Measurements from ENCODE around the gene DLG2. TPM values are rescaled to one million over a fixed set of nuclear protein-coding genes. Genes with fewer than 3 reads are reported as not detected.

DLG2 gene
- total RNA-seq, 1 donor from 2014 or later, result 14.4 TPM

DNA sequence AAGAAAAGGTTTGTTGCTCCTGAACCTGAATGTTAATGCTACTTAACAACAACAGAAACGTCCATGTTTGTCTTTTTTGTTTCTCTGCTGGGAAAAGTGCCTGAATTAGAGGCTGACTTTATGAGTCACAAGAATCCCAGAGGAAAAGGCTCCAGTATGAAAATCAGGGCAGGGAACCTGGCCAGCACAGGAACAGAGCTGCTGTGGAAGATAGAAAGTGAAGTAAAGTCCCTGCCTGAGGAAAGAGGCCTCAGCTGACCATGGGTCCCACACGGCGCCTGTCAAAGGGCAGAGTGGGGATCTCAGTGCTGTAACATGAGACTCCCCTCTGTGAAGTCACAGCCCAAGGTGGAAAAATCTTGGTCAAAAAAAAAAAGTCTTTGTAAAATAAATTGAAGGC lies 1708.7 kb downstream of the DLG2 start:
- no peak for DNase-seq

DNA sequence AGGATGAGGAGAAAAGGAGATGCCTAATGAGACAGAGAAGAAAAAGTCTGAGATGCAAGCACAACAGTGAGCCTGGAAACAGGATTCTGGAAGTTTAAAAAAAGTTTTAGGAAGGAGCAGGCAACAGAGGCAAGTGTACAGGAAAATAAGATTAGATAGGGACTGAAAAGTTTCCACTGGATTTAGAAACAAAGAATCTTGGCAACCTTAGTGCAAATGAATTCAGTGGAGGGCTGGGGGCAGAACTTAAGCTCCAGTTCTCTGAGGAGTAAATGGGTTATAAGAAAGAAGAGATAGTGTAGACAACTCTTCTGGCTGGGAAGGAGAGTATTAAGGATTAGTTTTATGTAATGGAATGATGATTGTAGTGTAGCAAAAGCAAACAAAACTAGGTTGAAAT lies 1712.1 kb downstream of the DLG2 start:
- no peak for DNase-seq

DNA sequence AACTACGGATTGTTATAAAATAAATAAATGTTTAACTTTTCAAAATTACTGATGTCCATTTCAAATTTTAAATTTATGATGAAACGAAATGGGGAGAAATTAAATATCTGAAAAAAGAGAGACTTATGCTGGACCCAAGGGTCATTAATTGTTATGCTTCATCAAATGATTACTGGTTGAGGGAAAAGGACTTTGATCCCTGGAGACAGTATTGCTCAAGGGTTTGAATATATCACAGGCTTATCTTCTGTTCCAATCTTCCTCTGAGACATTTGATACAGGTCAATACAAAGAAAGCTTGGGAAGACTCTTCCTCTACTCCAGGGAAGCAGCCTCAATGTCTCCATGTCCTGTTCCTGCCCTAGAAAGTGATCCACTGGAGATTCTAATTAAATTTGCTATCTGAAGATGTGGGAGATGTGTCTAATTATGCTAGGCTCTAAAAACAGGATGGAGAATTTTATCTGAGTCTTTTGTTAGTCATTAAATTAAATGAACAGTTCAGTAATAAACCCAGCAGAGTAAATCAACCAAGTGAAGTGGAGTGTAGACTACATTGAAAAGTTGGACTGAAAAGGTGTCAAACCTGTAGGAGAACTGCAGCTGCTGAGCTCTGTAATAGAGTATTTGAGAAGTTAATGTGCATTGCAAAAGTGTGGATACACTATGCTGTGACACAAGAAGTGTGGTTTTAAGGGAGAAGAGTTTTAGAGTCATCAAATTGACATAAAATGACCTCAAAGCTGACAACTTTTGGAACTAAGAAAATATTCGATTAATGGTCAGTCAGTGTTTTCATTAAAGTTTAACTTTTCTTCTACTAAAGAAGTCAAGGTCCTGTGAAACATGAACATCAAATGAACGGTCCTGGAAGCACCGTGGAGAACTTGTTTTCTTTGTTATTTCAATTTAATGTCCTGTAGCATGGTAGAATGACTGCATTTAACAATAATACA lies 1717.3 kb downstream of the DLG2 start:
- no peak for DNase-seq

DNA sequence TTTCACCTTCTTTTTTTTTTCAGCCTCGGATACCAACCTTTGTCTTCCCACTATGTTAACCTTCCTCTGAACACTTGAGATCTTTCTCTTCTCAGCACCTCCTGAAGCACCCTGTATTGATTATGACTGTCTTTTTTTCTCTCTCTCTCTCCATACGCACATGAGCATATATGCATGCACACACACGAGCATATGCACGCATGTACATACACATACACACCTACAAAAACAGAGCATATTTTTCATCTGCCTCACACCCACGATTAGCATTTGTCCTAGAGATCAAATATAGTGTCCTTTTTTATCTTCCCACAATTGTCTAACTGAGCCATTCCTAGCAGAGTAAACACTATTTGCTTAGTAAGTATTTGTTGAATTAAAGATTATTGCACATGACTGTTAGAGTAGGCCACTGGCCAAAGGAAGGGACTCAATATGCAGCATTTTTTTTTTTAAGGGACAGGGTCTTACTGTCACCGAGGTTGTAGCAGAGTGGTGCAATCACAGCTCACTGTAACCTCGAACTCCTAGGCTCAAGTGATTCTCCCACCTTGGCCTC lies 1718.8 kb downstream of the DLG2 start:
- DNase-seq, result no peak

DNA sequence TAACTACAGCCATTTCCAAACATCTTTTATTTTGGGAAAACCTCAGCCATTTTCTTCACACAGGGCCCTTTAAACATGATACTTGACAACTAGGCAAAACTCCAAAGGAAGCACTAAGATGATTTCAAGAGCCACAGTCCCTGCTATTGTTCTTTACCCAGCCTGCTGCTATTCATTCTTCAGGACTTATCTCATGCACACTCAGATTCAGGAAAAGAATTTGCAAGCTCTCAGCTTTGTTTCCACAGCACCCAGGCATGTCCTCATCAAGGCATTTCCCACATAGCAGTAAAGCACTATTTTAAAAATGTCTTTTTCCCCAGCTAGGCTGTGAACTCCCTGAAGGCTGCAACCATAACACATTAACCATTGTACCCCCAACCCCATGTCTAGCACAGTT lies 1731.6 kb downstream of the DLG2 start:
- DNase-seq, result no peak

DNA sequence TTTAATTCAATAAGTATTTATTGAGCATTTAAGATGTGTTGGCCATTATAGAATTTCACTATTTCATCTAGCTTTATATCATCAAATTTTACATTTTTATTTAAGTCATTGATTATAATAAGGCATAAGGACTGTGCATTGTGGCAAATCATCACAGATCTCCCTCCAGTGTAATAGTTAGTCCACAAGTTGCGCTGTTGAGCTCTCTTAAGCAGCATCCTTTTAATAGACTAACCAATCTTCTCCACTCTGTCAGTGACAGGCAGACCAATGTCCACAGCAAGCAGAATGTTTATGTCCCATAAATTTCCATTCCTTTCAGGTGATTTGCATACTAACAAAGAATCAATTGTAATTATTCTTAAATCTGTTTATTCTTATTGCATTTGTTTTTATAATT lies 1745.7 kb downstream of the DLG2 start:
- DNase-seq, result no peak

DNA sequence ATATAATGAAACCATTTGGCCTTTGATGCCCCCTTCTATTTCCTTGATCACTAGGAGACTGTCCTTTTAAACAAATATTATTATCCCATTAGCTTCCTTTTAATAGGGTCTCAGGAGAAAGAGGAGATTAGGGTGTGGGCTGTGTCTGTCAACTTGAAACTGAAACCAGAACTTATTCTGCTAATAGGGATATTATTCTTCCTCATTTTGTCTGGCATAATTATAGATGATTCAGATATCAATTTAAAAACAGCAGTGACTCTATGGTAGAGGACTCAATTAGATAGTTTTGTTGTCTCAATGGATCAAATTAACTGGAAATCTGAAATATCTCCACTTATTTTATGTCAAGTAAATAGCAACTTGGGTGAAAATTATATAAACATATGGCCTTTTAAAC lies 1756.1 kb downstream of the DLG2 start:
- no peak for DNase-seq

DNA sequence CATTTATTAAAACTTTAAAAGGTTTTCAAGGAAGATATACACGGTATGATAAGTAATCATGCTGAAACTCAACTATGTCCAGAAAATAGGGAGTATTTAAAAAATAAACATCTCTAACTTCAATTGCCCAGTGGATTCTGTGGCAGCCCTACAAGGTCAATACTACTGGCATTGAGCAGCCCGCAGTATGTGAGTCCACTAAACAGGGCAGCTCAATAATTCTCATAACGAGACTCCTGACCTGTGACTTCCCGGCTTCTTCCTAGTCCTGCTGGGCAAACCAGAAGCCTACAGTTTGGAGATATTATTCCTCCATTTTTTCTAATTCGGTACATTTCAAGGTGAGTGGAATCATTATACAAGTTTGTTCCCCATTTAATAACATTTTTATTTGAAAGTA lies 1760.5 kb downstream of the DLG2 start:
- DNase-seq, result no peak

DNA sequence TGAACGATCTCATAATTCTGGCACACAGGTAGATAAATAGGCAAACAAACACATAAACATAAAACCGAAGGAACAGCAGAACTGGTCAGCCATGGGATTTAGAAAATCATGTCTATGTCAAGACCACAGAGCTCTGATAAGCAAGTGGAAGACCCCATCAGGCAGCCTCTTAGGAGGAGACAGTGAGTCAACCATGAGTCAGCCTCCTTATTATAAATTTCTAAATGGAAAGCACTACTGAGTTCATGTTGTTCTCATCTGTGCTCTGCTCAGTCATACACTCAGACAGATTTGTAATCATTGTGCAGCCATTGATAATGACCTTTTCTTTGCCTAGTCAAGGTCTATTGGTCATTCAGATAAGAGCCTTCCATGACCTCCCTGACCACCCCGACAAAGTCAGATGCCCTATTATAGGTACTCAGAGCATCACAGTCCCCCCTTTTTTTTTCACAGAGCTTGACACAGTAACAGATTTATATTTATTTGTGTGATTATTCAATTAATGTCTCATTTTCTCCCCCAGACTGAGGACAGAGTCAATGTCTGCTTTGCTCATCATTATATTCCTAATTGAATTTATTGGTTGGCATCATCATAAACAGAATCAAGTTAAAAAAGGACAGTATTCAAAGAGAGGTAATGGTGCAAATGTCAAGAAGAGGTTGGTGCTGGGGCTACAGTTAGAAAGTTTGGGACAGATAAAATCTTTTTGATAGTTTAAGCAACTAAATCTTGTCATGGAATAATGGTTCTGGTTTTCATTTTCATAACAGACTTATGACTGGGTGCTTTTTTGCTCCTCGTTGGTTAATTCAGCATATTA lies 1761.3 kb downstream of the DLG2 start:
- DNase-seq, result no peak

DNA sequence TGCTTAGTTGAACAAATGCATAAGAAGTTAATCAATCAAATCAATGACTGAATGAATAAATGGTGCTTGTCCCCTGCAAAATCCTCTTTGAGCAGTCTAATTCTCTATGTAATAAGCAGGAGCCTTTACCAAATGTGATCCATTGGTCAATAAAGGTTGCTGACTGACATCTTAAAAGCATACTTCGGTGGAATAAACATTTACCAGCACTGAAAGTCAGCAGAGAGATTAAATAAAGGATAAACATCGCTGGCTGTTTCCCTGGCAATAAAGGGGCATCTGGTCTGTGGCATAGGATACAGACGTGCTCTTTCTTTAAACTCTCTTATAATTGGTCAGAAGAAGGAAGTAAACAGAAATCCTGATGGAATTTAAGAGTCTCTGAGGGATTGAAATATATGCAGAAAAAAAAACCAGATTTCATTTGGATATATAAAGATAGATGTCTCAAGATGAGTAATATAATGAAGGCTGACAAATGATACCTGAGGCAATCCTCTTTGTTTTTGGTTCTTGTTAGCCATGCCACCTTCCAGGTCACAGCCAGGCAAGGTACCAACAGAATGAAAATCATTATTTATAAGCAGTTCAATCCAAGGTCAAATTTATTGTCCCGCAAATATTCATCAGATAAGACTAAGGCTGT lies 1762.6 kb downstream of the DLG2 start:
- DNase-seq, result peak; percentile 3

DNA sequence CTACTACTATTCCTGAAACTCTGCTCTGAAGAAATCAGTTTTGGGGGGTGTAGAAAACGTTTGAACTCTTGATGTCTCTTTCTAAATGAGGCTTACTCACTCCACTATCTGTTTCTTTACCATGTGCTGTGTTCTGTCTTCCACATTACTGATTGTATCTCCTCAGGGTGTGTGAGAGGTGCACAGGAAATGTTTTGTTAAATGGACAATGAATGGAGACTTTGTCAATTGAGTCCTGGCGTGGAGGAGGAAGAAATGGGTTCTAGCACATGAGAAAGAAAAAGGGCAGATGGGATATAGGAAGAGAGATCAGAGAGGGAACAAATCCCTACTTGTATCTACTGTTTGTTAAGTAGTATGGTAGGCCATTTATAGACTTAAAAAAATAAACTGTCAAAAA lies 1763.9 kb downstream of the DLG2 start:
- no peak for DNase-seq

DNA sequence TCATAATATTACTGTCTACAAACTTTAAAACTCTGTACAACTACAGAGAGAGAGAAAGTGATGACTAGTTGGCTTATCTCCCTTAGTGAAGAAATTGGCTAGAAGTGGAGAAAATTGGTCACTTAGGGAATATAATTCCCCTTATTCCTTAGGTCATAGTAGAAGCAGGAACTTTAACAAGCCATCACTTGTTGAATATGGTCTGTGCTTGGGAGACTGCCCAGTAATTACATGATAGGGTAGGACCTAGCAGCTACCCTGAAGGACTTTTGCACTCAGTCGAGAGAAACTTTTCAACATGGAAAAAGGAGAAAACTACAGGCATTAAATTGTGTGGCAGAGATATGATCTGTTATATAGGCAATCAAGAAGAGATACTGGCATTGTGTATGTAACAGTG lies 1764.5 kb downstream of the DLG2 start:
- DNase-seq, result peak; percentile 6

DNA sequence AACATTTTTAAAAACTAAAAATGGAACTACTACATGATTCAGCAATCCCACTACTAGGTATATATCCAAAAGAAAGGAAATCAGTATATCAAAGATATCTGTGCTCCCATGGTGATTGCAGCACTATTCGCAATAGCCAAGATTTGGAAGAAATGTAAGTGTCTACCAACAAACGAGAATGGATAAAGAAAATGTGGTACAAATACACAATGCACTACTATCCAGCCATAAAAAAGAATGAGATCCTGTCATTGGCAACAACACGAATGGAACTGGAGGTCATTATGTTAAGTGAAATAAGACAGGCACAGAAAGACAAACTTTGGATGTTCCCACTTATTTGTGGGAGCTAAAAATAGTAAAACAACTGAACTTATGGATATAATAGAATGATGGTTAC lies 1765.1 kb downstream of the DLG2 start:
- DNase-seq, result no peak

DNA sequence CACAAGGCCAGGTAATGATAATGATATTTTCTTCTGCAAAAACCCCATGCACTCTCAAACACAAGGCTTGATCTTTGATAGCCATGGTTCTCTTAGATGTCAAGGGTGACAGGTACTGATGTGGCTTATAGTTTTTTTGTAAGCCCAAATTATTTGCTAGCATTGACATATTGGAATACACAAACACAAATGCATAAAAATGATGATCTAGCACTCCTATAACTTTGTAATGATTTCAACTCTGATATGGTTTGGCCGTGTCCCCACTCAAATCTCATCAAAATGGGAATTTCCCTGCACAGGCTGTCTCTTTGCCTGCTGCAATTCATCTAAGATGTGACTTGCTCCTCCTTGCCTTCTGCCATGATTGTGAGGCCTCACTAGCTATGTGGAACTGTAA lies 1768.5 kb downstream of the DLG2 start:
- DNase-seq, result no peak

DNA sequence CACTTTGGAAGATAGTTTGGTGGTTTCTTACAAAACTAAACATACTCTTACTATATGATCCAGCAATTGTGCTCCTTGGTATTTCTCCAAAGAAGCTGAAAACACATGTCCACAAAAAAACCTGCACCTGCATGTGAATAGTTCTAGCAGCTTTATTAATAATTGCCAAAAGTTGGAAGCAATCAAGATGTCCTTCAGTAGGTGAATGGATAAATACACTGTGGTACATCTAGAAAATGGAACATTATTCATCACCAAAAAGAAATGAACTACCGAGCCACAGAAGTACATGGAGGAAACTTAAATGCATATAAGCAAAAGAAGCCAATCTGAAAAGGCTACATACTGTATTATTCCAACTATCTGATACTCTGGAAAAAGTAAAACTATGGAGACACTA lies 1771.9 kb downstream of the DLG2 start:
- DNase-seq, result no peak

DNA sequence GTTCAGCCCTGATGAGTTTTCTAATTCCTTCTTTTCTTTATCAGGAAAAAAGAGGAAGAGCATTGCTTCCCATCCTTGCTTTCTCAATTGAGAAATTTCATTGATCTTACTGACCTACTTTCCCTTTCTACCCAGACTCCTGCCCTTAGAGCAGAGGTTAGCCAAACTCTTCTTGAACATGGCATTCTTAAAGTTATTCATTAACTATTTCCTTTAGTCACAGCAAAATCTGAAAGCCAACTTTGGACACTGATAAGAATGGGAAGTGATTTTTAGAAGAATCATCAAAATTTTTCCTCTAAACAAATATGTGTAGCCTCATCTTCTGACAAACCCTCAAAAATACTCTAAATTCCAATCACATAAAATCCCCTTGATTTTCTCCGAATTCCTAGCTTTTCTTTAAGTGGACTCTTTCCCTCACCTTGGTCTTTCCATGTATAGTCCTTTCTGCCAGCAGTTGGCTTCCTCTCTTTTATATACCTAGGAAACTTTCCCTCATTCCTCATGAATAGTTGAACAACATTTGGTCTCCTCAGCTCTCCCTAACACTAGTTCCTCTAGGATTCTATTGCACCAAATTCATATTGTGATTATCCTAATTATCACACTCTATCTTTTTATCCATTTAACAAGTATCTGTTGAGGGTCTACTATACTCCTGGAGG lies 1774.2 kb downstream of the DLG2 start:
- no peak for DNase-seq

DNA sequence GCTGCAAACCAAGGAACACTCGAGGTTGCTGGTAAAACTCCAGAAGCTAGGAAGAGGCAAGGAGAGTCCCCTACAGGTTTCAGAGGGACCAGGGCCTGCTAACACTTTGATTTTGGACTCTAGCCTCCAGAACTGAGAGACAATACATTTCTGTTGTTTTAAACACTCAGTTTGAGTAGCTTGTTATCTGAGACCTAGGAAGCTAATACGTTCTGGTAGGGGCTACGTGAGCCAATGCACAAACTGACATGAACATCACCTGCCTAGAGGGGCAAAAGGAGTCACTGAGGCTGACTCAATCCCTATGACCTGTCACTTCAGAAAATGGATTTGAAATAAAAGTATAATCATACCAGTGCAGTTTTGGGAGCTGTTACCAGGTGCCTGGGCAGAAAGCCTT lies 1775.1 kb downstream of the DLG2 start:
- no peak for DNase-seq

DNA sequence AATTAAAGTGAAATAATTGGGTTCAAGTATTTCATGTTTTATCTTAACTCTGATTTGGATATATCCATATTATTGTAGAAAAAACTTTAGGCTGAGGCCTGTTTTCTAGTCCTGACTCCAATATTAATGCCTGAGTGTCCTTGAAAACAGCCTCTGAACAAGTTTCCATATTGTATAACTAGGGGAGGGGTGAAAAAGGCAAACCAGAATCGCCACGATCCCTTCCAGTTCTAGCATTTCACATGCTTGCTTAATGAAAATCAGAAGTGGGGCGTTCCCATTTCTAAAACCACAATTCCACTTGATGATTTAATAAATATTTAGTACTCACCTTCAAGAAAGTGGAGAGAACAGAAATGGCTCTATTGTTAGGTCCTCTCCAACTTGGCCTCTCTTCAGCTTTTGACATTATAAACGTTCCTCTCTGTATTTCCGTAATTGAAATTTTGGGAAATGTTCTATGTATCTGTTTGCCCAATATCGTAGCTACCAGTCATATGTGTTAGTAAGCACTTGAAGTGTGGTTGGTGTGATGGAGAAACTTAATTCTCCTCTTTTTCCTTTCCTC lies 1779.6 kb downstream of the DLG2 start:
- DNase-seq, result no peak

DNA sequence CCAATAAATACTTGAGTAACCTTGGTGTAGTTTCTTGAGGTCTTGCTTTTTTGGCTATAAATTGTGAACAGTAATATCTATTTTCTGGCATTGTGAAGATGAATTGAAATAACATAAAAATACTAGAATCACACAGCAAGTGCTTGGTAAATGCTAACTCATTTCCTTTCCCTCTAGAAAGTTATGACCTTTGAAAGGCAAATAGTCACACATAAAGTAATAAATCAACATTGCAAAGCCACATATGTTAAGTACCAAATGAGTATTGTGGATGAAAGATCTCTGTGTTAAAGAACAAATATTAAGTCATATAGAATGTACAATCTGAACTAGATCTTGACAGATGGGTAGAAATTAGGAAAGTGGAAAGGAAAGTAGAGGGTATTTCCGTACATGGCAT lies 1781.3 kb downstream of the DLG2 start:
- DNase-seq, result no peak

DNA sequence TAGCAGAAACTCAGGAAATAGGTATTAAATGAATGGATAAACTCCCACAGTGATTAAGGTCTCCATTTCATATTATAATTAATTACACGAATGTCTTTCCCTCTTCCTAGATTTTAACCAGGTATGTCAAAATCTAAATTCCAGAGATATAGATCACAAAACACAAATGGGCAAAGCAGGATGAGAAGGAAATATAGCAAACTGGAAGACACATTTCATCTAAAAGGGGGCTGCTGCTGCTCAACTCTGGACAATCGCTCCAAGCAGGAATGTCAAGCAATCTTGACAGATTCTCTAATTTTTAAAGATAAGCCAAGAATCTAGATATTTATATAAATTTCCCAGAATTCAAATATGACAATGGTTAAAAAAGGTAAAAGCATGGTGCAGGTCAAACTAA lies 1786.8 kb downstream of the DLG2 start:
- DNase-seq, result no peak

DNA sequence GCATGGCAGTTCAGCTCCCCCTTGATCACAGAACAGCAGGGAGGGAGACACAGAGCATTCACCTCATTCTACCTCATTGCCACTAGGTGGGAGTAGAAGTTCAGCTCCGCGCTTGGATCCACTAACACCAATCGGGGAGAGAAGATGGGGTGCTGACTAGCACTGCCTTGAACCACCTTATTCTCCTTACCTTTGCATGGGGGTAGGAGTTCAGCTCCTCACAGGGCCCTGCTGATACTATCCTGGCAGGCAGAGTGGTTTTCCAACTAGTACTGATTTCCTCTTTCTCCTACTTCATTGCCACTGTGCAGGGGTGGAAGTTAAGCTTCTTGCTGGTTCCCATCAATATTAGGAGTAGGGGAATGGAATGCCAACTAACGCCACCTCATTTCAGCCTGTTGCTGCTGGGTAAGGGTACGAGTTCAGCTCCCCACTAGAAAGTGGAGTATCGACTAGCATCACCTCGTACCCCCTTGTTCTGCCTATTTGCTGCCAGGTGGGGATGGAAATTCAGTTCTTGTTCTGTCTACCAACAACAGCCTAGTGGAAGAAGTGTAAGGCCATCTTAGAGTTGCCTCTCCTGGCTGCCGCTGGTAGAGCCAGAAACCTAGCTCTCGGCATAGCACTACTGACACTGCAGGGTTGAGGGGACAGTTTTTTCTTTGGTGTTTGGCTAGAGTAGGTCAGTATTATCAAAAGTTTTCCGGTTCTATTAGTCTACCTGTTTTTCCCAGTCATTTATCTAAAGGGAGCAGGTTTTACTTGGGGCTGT lies 1790.1 kb downstream of the DLG2 start:
- DNase-seq, result peak; percentile 70

Data from tongue (tissue), 2 donors.